ENCODE data around the gene SDC3. TPM values are rescaled to one million over a fixed set of nuclear protein-coding genes. Genes with fewer than 3 reads are reported as not detected.

The SDC3 gene
- total RNA-seq, 1 donor from 2014 or later: 36.4 TPM

- no peak overlapping the region for H3K4me3 ChIP-seq (ENCODE audit: low read depth, low read length)
- TF ChIP-seq CTCF (IDR thresholded peaks at IDR 0.05; ENCODE audit: insufficient read depth, low read length, poor library complexity, severe bottlenecking): no peak
- peak; percentile 35 for DNase-seq (ENCODE audit: low read depth)
- no peaks in the 10 kb centered on the region for H3K36me3 ChIP-seq (ENCODE audit: control insufficient read depth, insufficient read depth, low read length)
- H3K27me3 ChIP-seq (ENCODE audit: control insufficient read depth, insufficient read depth, low read length): no peaks in the 10 kb centered on the region
Measured at GRCh38 chr1:30887485-30888315, 20.9 kb downstream of the SDC3 start.

DNA sequence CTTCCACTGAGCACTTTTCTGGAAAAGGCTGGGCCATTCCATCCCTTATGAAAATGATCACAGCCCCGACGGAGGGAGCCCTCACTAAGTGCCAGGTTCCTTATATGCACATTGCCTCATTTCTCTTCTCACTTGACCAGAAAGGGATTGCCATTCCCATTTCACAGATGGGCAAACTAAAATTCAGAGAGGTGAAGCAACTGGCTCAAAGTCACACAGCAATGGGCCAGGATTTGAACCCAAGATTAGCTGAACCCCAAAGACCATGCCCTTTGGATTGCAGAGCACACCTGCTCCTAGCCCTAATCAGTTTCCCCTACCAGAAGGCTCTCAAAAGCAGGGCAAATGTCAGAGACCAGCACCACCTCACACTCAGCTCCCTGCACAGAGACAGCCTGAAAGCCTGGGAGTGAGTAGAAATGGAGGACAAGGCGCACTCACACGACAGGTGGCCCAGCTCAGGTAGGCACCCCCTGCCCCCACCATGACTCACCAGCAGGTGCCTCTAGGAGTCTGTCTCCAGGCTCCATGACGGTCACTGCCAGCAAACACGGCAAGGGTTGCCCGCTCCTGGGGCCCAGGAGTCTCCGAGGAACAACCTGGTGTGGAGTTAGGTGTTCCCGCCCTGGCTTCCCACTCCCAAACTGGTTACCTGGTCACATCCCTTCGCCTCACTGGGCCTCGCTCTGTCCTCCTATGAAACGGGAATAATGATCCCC, 21.7 kb downstream of the SDC3 start:
- no peak overlapping the region for H3K4me3 ChIP-seq (ENCODE audit: low read depth, low read length)
- DNase-seq (ENCODE audit: low read depth): no peak
- no peaks in the 10 kb centered on the region for H3K27me3 ChIP-seq (ENCODE audit: control insufficient read depth, insufficient read depth, low read length)
- no peaks in the 10 kb centered on the region for H3K36me3 ChIP-seq (ENCODE audit: control insufficient read depth, insufficient read depth, low read length)
- no peak for TF ChIP-seq CTCF (IDR thresholded peaks at IDR 0.05; ENCODE audit: insufficient read depth, low read length, poor library complexity, severe bottlenecking)

- Histone ChIP-seq H3K27me3 (ENCODE audit: control insufficient read depth, insufficient read depth, low read length) (no peaks in the 10 kb centered on the region), H3K4me3 (ENCODE audit: low read depth, low read length) (no peak overlapping the region), H3K36me3 (ENCODE audit: control insufficient read depth, insufficient read depth, low read length) (no peaks in the 10 kb centered on the region)
- TF ChIP-seq CTCF (IDR thresholded peaks at IDR 0.05; ENCODE audit: insufficient read depth, low read length, poor library complexity, severe bottlenecking): no peak
- no peak for DNase-seq (ENCODE audit: low read depth)
Measured at GRCh38 chr1:30885570-30886522, 22.7 kb downstream of the SDC3 start.

GRCh38 chr1:30884723-30885122, 23.8 kb downstream of the SDC3 start:
- H3K27me3 ChIP-seq (ENCODE audit: control insufficient read depth, insufficient read depth, low read length): no peaks in the 10 kb centered on the region
- DNase-seq (ENCODE audit: low read depth): no peak
- TF ChIP-seq CTCF (IDR thresholded peaks at IDR 0.05; ENCODE audit: insufficient read depth, low read length, poor library complexity, severe bottlenecking): no peak

DNA sequence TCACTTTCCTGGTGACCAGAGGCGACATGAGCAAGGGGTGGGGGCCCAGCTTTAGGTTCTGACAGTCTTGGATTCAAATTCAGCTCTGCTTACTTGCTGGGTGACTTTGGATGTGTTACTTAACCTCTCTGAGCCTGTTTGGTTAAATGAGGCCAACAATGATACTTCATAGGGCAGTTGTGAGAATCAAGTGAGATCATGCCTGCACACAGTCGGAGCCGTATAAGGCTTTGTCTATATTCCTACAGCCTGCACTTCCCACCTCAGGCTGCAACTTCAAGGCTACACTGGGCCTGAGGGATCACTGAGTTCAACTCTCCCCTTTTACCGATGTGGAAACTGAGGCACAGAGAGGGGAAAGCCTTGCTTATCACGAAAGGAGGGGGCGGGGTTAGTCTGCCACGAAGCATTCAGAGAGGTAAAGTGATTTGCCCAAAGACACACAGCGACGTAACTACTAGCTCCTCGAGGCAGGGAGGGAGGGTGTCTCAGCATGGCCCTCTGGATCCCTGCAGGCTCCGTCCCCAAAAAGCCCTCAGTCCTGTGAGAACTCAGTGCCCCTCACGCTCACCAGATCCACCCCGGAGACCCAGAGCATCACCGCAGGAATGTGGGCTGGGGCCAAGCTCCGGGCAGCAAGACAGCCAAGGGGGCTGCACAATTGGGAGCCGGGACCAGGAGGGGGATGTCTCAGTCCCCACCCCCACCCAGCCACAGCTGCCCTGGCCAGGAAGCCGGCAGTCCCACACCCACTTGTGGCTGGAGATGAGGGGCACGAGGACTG, 25.0 kb downstream of the SDC3 start:
- H3K27me3 ChIP-seq (ENCODE audit: control insufficient read depth, insufficient read depth, low read length): no peaks in the 10 kb centered on the region
- no peak for TF ChIP-seq CTCF (IDR thresholded peaks at IDR 0.05; ENCODE audit: insufficient read depth, low read length, poor library complexity, severe bottlenecking)
- no peak overlapping the region for H3K4me3 ChIP-seq (ENCODE audit: low read depth, low read length)
- no peaks in the 10 kb centered on the region for H3K36me3 ChIP-seq (ENCODE audit: control insufficient read depth, insufficient read depth, low read length)
- DNase-seq (ENCODE audit: low read depth): no peak

More at GRCh38 chr1:30884723-30885122, 23.8 kb downstream of the SDC3 start:
- no peaks in the 10 kb centered on the region for H3K36me3 ChIP-seq (ENCODE audit: control insufficient read depth, insufficient read depth, low read length)
- H3K4me3 ChIP-seq (ENCODE audit: low read depth, low read length): no peak overlapping the region

Measured in kidney epithelial cell (primary cell).